SU-DHL-6 (cell line): ENCODE measurements around the gene SLCO3A1.

Experiments
- H2AFZ ChIP-seq: fragments of 200-600 bp; sonication (generic); 2 replicates; pipeline ENCODE4 v1.6.1; 2014; ENCODE audit warnings: low read depth, mild to moderate bottlenecking, moderate library complexity, mixed read lengths, antibody characterized with exemption, low read length; ENCODE audit not compliant: severe bottlenecking
- H3F3A ChIP-seq: fragments of 200-600 bp; shearing (Covaris generic); 2 replicates; pipeline ENCODE4 v1.6.0; 2016; ENCODE audit warnings: antibody characterized with exemption, mild to moderate bottlenecking; ENCODE audit not compliant: insufficient read depth
- H3K27ac ChIP-seq: fragments of 200-600 bp; sonication (generic); 2 replicates; pipeline ENCODE4 v1.5.1; 2016; ENCODE audit warnings: low read depth, mild to moderate bottlenecking, low read length, moderate library complexity, mixed read lengths
- H3K27me3 ChIP-seq: fragments of 200-600 bp; sonication (generic), shearing (Covaris generic); 2 replicates; pipeline ENCODE4 v1.6.0; 2014; ENCODE audit warnings: mild to moderate bottlenecking, low read length
- H3K36me3 ChIP-seq: fragments of 200-600 bp; sonication (generic); 2 replicates; pipeline ENCODE4 v1.6.1; 2014; ENCODE audit warnings: mild to moderate bottlenecking, low read length, mixed read lengths
- H3K4me2 ChIP-seq: fragments of 300-600, 200-600 bp; shearing (Covaris generic), sonication (generic); 2 replicates; pipeline ENCODE4 v1.6.0; 2014; ENCODE audit warnings: low read length, low read depth, mild to moderate bottlenecking; ENCODE audit not compliant: poor library complexity, severe bottlenecking
- H3K4me3 ChIP-seq: fragments of 200-600 bp; sonication (generic); 2 replicates; pipeline ENCODE4 v1.5.1; 2014; ENCODE audit warnings: antibody characterized with exemption, low read length, mild to moderate bottlenecking, mixed read lengths; ENCODE audit not compliant: insufficient read depth, poor library complexity, severe bottlenecking
- H3K79me2 ChIP-seq: fragments of 200-600 bp; sonication (generic); 2 replicates; pipeline ENCODE4 v1.6.1; 2014; ENCODE audit warnings: mild to moderate bottlenecking, low read length, moderate library complexity; ENCODE audit not compliant: insufficient read depth
- H3K9ac ChIP-seq: fragments of 200-600 bp; sonication (generic); 2 replicates; pipeline ENCODE4 v1.7.0; 2014; ENCODE audit warnings: mild to moderate bottlenecking, low read length
- H3K9me2 ChIP-seq: fragments of 200-600 bp; sonication (generic); replicated peaks from 2 replicates; pipeline ENCODE4 v1.6.1; 2014; ENCODE audit warnings: low read length; ENCODE audit not compliant: insufficient read depth
- H3K9me3 ChIP-seq: fragments of 200-600 bp; sonication (generic); 2 replicates; pipeline ENCODE4 v1.6.1; 2014; ENCODE audit warnings: low read length, mixed read lengths; ENCODE audit not compliant: insufficient read depth
- H4K20me1 ChIP-seq: fragments of 200-600 bp; sonication (generic); 2 replicates; pipeline ENCODE4 v1.6.1; 2014; ENCODE audit warnings: low read depth, mild to moderate bottlenecking, antibody characterized with exemption, low read length, moderate library complexity, mixed read lengths
- CTCF ChIP-seq: fragments of 200-600 bp; sonication (generic); IDR thresholded peaks from one replicate; pipeline ENCODE4 v1.5.1; 2017; ENCODE audit warnings: antibody characterized with exemption, mild to moderate bottlenecking, low read length, moderate library complexity; ENCODE audit not compliant: insufficient read depth, poor library complexity, severe bottlenecking
- EZH2phosphoT487 ChIP-seq: fragments of 200-600 bp; sonication (generic), shearing (Covaris generic); conservative IDR thresholded peaks from 2 replicates; pipeline ENCODE4 v1.6.1; 2018; ENCODE audit warnings: mild to moderate bottlenecking, antibody characterized with exemption, low read length, moderate library complexity, mixed read lengths

Gene SLCO3A1

DNA sequence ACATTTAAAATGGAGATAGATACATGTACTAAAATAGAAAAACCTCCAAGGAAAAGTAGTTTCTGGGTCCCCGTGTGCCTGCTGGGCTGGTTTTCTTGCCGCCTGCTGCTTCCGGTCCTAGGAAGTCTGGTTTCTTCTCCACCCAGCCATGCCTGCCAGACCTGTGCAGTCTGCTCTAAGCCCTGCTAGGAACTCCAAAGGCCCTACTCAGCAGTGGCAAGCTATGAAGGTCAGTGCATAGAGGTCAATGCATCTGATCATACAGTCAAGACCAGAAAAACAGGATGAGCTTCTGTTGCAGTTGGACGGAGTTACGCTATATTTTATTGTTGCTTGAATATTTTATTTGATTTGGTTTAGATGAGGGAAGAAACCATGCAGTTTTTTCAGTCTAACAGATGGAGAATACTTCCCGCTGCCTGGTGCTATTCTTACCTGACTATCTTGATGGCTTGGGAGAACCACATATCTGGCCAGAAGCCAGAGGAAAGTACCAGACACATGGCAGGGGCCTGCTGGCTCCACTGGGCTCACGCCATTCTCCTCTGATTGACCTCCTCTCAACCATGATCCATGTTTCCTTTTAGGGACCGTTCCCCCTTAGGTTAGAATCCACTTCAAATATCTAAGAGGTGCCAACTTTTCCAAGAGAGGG lies 313.4 kb downstream of the SLCO3A1 start:
- H3K4me2 ChIP-seq: no peak overlapping the region
- no peaks in the 10 kb centered on the region for H3K9me2 ChIP-seq
- no peaks in the 10 kb centered on the region for H4K20me1 ChIP-seq
- no peak for TF ChIP-seq CTCF
- TF ChIP-seq EZH2phosphoT487: no peak
- H2AFZ ChIP-seq: no peak overlapping the region
- no peak overlapping the region for H3K4me3 ChIP-seq
- H3K27me3 ChIP-seq: no peaks in the 10 kb centered on the region
- no peak overlapping the region for H3K27ac ChIP-seq
- H3F3A ChIP-seq: no peaks in the 10 kb centered on the region
- H3K36me3 ChIP-seq: no peaks in the 10 kb centered on the region
- H3K79me2 ChIP-seq: no peaks in the 10 kb centered on the region
- no peak overlapping the region for H3K9ac ChIP-seq
- H3K9me3 ChIP-seq: no peaks in the 10 kb centered on the region

GRCh38 chr15:92167451-92167850 lies 313.9 kb downstream of the SLCO3A1 start:
- no peaks in the 10 kb centered on the region for H3K9me2 ChIP-seq
- no peak overlapping the region for H3K27ac ChIP-seq
- H4K20me1 ChIP-seq: no peaks in the 10 kb centered on the region

DNA sequence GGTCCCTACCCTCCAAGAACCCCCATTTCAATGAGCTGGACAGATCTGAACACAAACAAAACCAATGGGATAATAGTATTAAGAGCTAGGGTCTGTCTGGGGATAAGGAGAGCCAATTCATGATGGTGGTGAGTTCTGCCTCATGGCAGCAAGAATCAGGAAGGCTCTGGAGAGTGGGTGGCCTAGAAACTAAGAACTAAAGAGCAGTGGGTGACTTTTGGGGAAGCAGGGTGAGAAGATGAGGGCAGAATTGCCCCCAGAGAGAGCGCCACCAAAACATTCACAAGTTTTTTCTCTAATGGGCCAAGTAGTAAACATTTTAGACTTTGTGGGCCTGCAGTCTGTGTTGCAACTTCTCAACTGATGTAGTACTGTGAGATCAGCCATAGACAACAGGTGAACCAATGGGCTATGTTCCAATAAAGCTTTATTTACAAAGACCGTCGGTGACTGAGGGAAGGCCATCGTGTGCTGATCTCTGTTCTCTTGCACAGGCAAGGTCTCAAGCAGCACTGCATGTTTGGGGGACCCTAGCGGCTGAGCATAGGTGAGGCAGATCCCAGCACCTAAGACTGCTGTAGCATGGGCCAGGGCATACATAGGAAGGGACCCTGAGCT lies 314.7 kb downstream of the SLCO3A1 start:
- H4K20me1 ChIP-seq: no peaks in the 10 kb centered on the region
- no peaks in the 10 kb centered on the region for H3K79me2 ChIP-seq
- no peak overlapping the region for H2AFZ ChIP-seq
- no peaks in the 10 kb centered on the region for H3F3A ChIP-seq
- H3K9me2 ChIP-seq: no peaks in the 10 kb centered on the region
- no peak overlapping the region for H3K27ac ChIP-seq
- H3K36me3 ChIP-seq: no peaks in the 10 kb centered on the region
- no peak overlapping the region for H3K9ac ChIP-seq
- no peak overlapping the region for H3K4me2 ChIP-seq
- no peaks in the 10 kb centered on the region for H3K27me3 ChIP-seq
- no peak for TF ChIP-seq EZH2phosphoT487
- TF ChIP-seq CTCF: no peak
- H3K4me3 ChIP-seq: no peak overlapping the region
- no peaks in the 10 kb centered on the region for H3K9me3 ChIP-seq

More at GRCh38 chr15:92167451-92167850, 313.9 kb downstream of the SLCO3A1 start:
- Histone ChIP-seq H3F3A (no peaks in the 10 kb centered on the region), H3K4me3 (no peak overlapping the region), H3K36me3 (no peaks in the 10 kb centered on the region), H3K79me2 (no peaks in the 10 kb centered on the region), H3K9me3 (no peaks in the 10 kb centered on the region), H3K4me2 (no peak overlapping the region), H3K9ac (no peak overlapping the region), H3K27me3 (no peaks in the 10 kb centered on the region), H2AFZ (no peak overlapping the region)
- TF ChIP-seq EZH2phosphoT487 (no peak), CTCF (no peak)
